Sigmoid colon (tissue), 7 donors: ENCODE results near the gene NAB2. TPM values are rescaled to one million over a fixed set of nuclear protein-coding genes. Genes with fewer than 3 reads are reported as not detected.

Experiments
- DNase-seq: peaks from one replicate; pipeline ENCODE4 v3.0.0-alpha.2; 2019
- H3K27ac ChIP-seq, 4 donors: fragments of 200-600 bp; sonication (generic); one replicate each; pipeline ENCODE4 v1.5.1; 2016 to 2019; ENCODE audit warnings: mild to moderate bottlenecking in 1 of 4
- H3K27me3 ChIP-seq, 3 donors: fragments of 200-600 bp; sonication (generic); one replicate each; pipeline ENCODE4 v1.5.1; 2019; ENCODE audit warnings: mild to moderate bottlenecking in 1 of 3
- H3K36me3 ChIP-seq, 4 donors: fragments of 200-600 bp; sonication (generic); one replicate each; pipeline ENCODE4 v1.5.1; 2016 to 2019
- H3K4me1 ChIP-seq, 4 donors: fragments of 200-600 bp; sonication (generic); one replicate each; pipeline ENCODE4 v1.5.1; 2017 to 2019
- H3K4me3 ChIP-seq, 4 donors: fragments of 200-600 bp; sonication (generic); one replicate each; pipeline ENCODE4 v1.5.1; 2017 to 2019; ENCODE audit warnings: mild to moderate bottlenecking in 2 of 4, moderate library complexity in 1 of 4
- H3K9me3 ChIP-seq, 4 donors: fragments of 200-600 bp in 3 of 4; sonication (generic) in 3 of 4; one replicate each; pipeline versions ENCODE4 v1.5.1 to v1.6.1; 2013 to 2019
- CTCF ChIP-seq, 4 experiments: fragments of 450-650 bp in 3 of 4; fragments of 200-600 bp in 1 of 4; IDR thresholded peaks; one replicate each; pipeline ENCODE4 v1.5.1; 2016 to 2019; ENCODE audit warnings: antibody characterized with exemption in 4 of 4, mild to moderate bottlenecking in 3 of 4, moderate library complexity in 2 of 4
- EP300 ChIP-seq, 4 donors: sonication (generic); formaldehyde crosslinking; IDR thresholded peaks; one replicate each; pipeline ENCODE4 v1.6.1; 2017; ENCODE audit warnings: antibody characterized with exemption in 4 of 4
- POLR2A ChIP-seq, 2 donors: fragments of 450-650 bp; IDR thresholded peaks; one replicate each; pipeline ENCODE4 v1.6.1; 2016; ENCODE audit warnings: antibody characterized with exemption in 2 of 2, mild to moderate bottlenecking in 2 of 2, moderate library complexity in 2 of 2
- POLR2AphosphoS5 ChIP-seq, 4 donors: sonication (generic); formaldehyde crosslinking; IDR thresholded peaks; one replicate each; pipeline ENCODE4 v1.6.1; 2017; ENCODE audit warnings: antibody characterized with exemption in 4 of 4
- WGBS, 2 donors: extraction: QIAGEN DNeasy Blood & Tissue Kit; methylation state at CpG; one replicate each; pipeline ENCODE4 v1.1.7; 2013; 5-methylcytosine and 5-hydroxymethylcytosine counted together
- intact Hi-C: fragments of 100-400 bp; cut with DNase I; formaldehyde crosslinking; loops from one replicate; pipeline ENCODE4 v1.15.1; 2023
- polyA plus RNA-seq, 3 donors: library from polyadenylated mRNA; stranded (reverse); fragments of 200-250 nt; gene quantifications; one replicate each; pipeline ENCODE4 v1.2.3, GENCODE V29; 2013
- total RNA-seq, 4 donors: library from RNA; depleted of rRNA; stranded (reverse); fragments of >200 nt; gene quantifications; one replicate each; pipeline ENCODE4 v1.1.0, GENCODE V29; 2016
- donor health status: healthy with polysubstance abuse.
- donor health status: Bipolar disorder and iron deficiency.
- donor health status: healthy.

Gene NAB2
- total and polyA plus RNA-seq, 7 donors: 2.5 to 28.9 (median 24.8) TPM

- 96 to 98% methylated on average over 1 of the region's 1 CpG for WGBS, 2 donors
- H3K27me3 ChIP-seq: no peaks in the 10 kb centered on the region
- intact Hi-C loops: no loop called here
- peaks cover 0 to 26% (median 23%) of the 10 kb centered on the region in 4 donors for H3K4me1 ChIP-seq
- DNase-seq: no peak
- peaks cover 0 to 7% (median 0%) of the 10 kb centered on the region in 4 donors for H3K36me3 ChIP-seq
- H3K9me3 ChIP-seq: no peaks in the 10 kb centered on the region
- no peak overlapping the region for H3K4me3 ChIP-seq
- no peak for TF ChIP-seq POLR2AphosphoS5 (IDR thresholded peaks at IDR 0.05)
- TF ChIP-seq CTCF (IDR thresholded peaks at IDR 0.05): no peak
- no peak for TF ChIP-seq EP300 (IDR thresholded peaks at IDR 0.05)
- TF ChIP-seq POLR2A (IDR thresholded peaks at IDR 0.05): no peak
- H3K27ac ChIP-seq: no peak overlapping the region
These were observed 8.1 kb upstream of the NAB2 start for GRCh38 chr12:57080855-57081254.

GRCh38 chr12:57085999-57086492, 2.9 kb upstream of the NAB2 start:
- peaks cover 0 to 36% (median 25%) of the 10 kb centered on the region in 4 donors for H3K4me1 ChIP-seq
- WGBS, 2 donors: 46 to 67% methylated on average over 12 of the region's 12 CpGs
- H3K4me3 ChIP-seq: peak overlapping the region; percentile 69 to 96 (median 88)
- H3K36me3 ChIP-seq: peaks cover 0 to under 1% (median under 1%) of the 10 kb centered on the region in 4 donors
- DNase-seq: peak; percentile 90
- intact Hi-C loops: loop anchor here (2.0 to 5.0 kb wide), 2 partner anchors 449 to 525 kb away; partner anchors contain the start of gene ARHGEF25
- TF ChIP-seq EP300 (IDR thresholded peaks at IDR 0.05): no peak
- TF ChIP-seq POLR2AphosphoS5 (IDR thresholded peaks at IDR 0.05): peak in 3 of 4 donors; percentile 28 to 62 (median 46)
- peak overlapping the region; percentile 97 to 100 (median 99) for H3K27ac ChIP-seq
- no peaks in the 10 kb centered on the region for H3K9me3 ChIP-seq
- no peaks in the 10 kb centered on the region for H3K27me3 ChIP-seq

GRCh38 chr12:57086493-57087009, 2.4 kb upstream of the NAB2 start:
- peaks cover 0 to 41% (median 30%) of the 10 kb centered on the region in 4 donors for H3K4me1 ChIP-seq
- intact Hi-C loops: loop anchor here (1.0 to 5.0 kb wide), 3 partner anchors 25 to 524 kb away; partner anchors contain the start of genes ARHGEF25 and STAT6
- no peaks in the 10 kb centered on the region for H3K27me3 ChIP-seq
- H3K27ac ChIP-seq: peak overlapping the region; percentile 97 to 100 (median 99)
- 1 to 3% methylated on average over 14 of the region's 14 CpGs for WGBS, 2 donors
- peaks cover under 1 to 6% (median 5%) of the 10 kb centered on the region in 4 donors for H3K36me3 ChIP-seq
- DNase-seq: peak; percentile 87
- peak overlapping the region; percentile 69 to 96 (median 88) for H3K4me3 ChIP-seq
- H3K9me3 ChIP-seq: no peaks in the 10 kb centered on the region
- TF ChIP-seq POLR2AphosphoS5 (IDR thresholded peaks at IDR 0.05) (no peak), CTCF (IDR thresholded peaks at IDR 0.05) (peak in 2 of 4 experiments; percentile 24)

GRCh38 chr12:57087010-57087690, 1.8 kb upstream of the NAB2 start:
- H3K4me1 ChIP-seq: peaks cover 0 to 47% (median 36%) of the 10 kb centered on the region in 4 donors
- TF ChIP-seq CTCF (IDR thresholded peaks at IDR 0.05): no peak
- peak; percentile 79 to 91 for TF ChIP-seq POLR2A (IDR thresholded peaks at IDR 0.05)
- peak in 1 of 4 donors; percentile 22 for TF ChIP-seq EP300 (IDR thresholded peaks at IDR 0.05)
- peak; percentile 92 to 94 (median 93) for TF ChIP-seq POLR2AphosphoS5 (IDR thresholded peaks at IDR 0.05)
- WGBS, 2 donors: 1% methylated on average over 52 of the region's 52 CpGs
- H3K9me3 ChIP-seq: no peaks in the 10 kb centered on the region
- intact Hi-C loops: loop anchor here (1.0 to 5.0 kb wide), 3 partner anchors 24 to 524 kb away; partner anchors contain the start of genes ARHGEF25 and STAT6
- H3K36me3 ChIP-seq: peaks cover 7 to 12% (median 10%) of the 10 kb centered on the region in 4 donors
- no peaks in the 10 kb centered on the region for H3K27me3 ChIP-seq
- peak overlapping the region; percentile 97 to 100 (median 99) for H3K27ac ChIP-seq
- DNase-seq: peak; percentile 98
- peak overlapping the region; percentile 69 to 96 (median 88) for H3K4me3 ChIP-seq
